GM12872 (cell line): ENCODE data around the gene KIF23.

Source experiments
- TF ChIP-seq, protein P1 (sequence below): IDR thresholded peaks from 3 replicates; pipeline ENCODE4 v1.5.1; 2011; ENCODE audit warnings: low read depth, mild to moderate bottlenecking, low read length, moderate library complexity; ENCODE audit not compliant: insufficient read depth

Gene KIF23

DNA sequence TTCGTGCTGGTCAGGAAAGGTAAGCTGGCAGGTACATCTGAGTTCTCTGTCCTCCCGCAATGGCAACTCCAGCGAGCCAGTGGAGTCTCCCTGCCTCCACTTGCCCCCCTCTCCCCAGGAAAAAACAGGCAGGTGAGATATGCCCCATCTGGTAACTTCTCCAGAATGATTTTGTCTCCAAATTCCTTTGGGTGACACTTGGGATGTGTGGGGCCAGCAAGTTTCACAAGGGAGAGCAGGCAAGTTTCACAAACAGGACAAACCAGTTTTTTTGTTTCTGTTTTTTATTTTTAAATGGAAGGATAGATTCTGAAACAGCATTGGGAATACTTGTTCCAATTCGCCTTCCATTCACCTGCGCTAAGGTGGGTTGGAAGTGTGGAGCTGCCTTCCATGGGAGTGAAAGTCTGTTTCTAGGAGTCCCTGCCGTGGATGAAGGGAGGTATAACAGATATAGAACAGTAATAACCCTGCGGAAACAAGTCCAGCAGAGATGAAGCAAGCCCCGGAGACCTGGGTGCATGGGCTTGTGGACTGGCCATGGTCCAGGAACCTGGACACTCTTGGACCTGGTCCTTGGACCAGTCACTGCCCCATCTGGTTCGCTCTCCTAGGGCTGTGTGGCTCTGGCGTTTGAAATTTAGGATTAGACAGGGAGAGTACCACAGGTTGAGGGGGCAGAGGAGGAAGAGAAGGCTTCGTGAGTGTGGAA lies 22.9 kb upstream of the KIF23 start:
- TF ChIP-seq, protein P1, sequence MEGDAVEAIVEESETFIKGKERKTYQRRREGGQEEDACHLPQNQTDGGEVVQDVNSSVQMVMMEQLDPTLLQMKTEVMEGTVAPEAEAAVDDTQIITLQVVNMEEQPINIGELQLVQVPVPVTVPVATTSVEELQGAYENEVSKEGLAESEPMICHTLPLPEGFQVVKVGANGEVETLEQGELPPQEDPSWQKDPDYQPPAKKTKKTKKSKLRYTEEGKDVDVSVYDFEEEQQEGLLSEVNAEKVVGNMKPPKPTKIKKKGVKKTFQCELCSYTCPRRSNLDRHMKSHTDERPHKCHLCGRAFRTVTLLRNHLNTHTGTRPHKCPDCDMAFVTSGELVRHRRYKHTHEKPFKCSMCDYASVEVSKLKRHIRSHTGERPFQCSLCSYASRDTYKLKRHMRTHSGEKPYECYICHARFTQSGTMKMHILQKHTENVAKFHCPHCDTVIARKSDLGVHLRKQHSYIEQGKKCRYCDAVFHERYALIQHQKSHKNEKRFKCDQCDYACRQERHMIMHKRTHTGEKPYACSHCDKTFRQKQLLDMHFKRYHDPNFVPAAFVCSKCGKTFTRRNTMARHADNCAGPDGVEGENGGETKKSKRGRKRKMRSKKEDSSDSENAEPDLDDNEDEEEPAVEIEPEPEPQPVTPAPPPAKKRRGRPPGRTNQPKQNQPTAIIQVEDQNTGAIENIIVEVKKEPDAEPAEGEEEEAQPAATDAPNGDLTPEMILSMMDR: no peak

DNA sequence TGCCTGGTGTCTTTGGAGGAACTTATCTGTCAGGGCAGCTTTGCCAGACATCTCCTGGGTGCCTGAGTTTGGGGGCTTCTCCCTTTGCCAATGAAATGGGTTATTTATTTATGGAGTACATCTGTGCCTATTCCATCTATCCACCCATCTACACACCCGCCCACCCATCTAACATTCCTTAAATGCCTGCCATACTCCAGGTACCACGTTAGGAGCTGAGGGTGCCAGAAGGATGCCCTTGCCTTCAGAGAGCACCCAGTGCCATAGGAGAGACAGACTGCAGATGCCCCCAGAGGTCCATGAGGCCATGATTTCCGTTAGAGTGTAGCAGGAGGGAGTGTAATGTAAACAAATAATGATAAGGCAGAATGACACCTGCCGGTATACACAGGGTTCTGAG lies 21.8 kb upstream of the KIF23 start:
- TF ChIP-seq, protein P1: no peak

DNA sequence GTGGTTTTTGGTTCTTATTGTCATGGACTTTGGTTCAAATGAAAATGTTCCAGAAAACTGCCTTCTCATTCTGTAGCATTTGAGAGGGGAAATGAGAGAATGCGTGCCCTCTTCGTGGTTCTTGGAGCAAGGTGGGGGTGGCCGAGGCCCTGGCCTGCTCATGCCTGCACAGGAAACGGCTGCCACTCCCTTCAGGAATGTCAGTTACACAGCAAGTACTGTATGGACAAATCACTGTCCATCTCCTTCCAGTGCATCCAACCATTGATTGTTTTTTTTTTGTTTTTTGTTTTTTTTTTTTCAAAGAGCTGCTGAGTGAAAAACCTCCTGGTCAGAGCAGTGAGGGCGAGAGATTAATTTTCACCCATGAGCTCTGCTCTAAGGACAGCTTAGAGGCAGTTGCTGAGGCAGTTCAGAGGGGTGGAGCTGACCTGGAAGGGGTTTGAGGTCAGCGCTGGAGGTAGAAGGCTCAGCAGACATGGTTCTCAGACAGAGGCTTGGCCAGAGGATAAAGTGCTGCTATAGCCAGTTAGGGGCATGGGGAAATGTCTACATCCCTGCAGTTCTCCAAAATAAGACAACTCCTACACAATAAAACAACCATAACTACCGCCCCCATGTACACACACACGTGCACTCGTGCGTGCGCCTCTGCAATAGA lies 20.2 kb upstream of the KIF23 start:
- TF ChIP-seq, protein P1: no peak

DNA sequence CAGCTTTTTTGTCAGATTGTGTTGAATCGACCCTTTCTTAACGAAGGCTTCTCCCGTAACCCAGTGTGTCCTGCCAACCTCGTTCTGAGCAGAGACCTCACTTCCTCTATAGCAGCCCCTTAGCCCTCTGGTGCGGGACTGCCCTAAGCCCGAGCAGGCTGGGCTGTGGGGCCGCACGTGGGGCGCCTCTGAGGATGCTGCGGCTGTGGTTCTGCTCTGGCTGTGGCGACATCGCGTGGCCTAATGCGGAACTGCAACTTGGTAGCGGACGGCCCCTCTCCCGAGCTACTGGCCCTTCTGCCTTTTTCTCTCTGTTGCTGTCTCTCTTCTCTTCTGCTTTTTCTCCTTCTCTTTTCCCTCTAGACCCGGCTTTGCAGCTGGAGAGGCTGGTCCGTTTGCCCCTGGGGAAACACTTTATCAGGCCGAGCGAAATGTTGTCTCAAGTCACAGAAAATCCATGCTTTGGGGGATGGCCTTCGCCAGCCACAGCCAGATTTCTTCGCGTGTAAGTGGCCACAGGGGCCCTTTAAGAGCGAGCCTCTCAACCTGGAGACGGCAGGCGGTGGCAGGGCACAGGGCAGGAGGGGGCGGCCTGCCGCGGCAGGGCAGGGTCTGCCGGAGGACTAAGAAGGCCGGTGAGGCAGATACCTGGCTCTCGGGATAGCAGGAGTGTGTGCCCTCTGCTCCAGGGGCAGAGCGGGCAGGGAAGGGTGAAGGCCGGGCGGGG lies 19.4 kb upstream of the KIF23 start:
- TF ChIP-seq, protein P1: peak; percentile 96

DNA sequence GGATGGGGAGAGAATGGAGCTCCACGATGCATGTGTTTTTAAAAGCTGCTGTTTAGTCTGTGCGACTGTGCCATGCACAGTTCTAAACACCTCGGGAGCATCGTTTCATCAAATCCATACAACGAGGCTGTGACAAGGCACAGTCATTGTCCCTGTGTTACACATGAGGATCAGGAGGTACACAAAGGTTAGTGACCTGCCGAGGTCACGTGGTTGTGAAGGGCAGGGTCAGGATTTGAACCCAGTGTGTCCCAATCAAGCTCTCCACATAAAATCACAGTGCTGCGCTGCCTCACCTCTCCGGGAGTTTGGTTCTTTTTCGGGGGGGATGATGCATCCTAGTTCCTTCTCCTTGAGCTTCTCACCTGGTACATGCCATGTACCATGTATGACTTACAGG lies 18.7 kb upstream of the KIF23 start:
- TF ChIP-seq, protein P1: no peak

DNA sequence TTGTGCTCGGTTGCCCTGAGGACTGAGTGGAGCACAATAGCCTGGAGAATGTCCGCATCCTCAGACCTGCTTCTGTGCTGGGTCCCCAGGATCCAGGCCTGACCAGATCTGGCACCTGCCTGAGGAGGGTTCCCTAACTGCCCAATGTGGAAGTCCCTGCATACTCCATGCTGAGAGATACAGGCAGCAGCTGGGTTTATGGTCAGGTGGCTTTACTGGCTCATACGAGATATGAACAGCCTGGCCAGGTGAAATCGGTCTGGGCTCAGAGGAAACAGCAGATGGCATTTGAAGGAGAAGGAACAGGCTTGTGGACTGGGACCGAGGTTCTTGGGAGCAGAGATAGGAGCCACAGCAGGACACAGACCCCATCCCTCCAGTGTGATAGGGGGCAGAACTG lies 18.2 kb upstream of the KIF23 start:
- TF ChIP-seq, protein P1: no peak

DNA sequence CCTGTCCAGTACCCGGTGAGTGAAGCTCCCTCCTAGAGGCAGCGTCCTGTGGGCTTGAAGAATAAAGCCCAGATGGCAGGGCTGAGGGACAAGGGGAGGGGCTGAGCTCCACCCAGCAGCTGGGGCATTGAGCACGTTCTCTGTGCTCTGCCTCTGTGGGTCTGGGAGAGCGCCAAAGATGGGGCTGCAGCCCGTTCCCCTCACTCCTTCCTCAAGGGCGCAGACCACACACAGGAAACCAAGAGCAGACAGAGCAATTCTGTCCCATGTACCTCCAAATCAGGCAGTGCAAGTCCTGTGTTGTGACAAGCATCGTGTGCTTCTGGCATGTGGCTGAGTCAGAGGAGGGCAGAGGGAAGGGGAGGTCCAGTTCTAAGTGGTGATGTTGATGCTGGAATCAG lies 15.7 kb upstream of the KIF23 start:
- TF ChIP-seq, protein P1: no peak
